Ovary (tissue), 3 donors: ENCODE results near the gene GPATCH2.

Experiments used
- POLR2A ChIP-seq: fragments of 450-650 bp; IDR thresholded peaks from one replicate; pipeline ENCODE4 v1.6.1; 2017; ENCODE audit warnings: antibody characterized with exemption, mild to moderate bottlenecking, moderate library complexity
- TF ChIP-seq, protein P1 (sequence below), 3 donors: fragments of 450-650 bp in 2 of 3; fragments of 200-600 bp in 1 of 3; IDR thresholded peaks; one replicate each; pipeline versions ENCODE4 v1.5.1 to v1.8.0; 2016 to 2022; ENCODE audit warnings: antibody characterized with exemption in 3 of 3, mild to moderate bottlenecking in 1 of 3
- donor health status: DM: no; HTN: no; CAD: no.

DNA sequence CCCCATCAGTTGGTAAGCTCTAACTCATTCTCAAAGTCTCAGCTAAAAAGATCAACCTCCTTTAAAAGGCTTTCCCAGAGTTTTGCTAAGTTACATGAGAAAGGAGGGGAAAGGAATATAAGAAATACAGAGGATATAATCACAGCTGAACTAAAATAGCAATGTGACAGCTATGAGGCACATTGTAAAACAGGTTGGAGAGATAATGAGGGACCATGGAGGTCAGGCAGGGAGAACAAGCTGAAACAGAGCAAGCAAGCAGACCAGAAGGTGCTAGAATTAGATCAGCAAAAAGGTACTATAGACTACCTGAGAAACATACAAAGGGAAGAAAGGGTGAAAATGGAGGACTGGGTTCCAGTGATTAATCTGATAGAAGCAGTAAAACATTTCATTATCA is 28.5 kb downstream of the GPATCH2 start:
- TF ChIP-seq, protein P1, sequence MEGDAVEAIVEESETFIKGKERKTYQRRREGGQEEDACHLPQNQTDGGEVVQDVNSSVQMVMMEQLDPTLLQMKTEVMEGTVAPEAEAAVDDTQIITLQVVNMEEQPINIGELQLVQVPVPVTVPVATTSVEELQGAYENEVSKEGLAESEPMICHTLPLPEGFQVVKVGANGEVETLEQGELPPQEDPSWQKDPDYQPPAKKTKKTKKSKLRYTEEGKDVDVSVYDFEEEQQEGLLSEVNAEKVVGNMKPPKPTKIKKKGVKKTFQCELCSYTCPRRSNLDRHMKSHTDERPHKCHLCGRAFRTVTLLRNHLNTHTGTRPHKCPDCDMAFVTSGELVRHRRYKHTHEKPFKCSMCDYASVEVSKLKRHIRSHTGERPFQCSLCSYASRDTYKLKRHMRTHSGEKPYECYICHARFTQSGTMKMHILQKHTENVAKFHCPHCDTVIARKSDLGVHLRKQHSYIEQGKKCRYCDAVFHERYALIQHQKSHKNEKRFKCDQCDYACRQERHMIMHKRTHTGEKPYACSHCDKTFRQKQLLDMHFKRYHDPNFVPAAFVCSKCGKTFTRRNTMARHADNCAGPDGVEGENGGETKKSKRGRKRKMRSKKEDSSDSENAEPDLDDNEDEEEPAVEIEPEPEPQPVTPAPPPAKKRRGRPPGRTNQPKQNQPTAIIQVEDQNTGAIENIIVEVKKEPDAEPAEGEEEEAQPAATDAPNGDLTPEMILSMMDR (IDR thresholded peaks at IDR 0.05): no peak
- no peak for TF ChIP-seq POLR2A
